Stimulated activated CD4-positive, alpha-beta T cell treated with anti-CD3 and anti-CD28 coated beads, Interleukin-1b, Interleukin-23, amount 100 ng/mL, for 24 hours (primary cell): ENCODE data around the gene CCDC88B.

Experiments
- DNase-seq, 4 experiments: peaks; one replicate each; pipeline ENCODE4 v3.0.0-alpha.2; 2020; ENCODE audit warnings: low read depth in 4 of 4, low spot score in 1 of 4

The CCDC88B gene

DNA sequence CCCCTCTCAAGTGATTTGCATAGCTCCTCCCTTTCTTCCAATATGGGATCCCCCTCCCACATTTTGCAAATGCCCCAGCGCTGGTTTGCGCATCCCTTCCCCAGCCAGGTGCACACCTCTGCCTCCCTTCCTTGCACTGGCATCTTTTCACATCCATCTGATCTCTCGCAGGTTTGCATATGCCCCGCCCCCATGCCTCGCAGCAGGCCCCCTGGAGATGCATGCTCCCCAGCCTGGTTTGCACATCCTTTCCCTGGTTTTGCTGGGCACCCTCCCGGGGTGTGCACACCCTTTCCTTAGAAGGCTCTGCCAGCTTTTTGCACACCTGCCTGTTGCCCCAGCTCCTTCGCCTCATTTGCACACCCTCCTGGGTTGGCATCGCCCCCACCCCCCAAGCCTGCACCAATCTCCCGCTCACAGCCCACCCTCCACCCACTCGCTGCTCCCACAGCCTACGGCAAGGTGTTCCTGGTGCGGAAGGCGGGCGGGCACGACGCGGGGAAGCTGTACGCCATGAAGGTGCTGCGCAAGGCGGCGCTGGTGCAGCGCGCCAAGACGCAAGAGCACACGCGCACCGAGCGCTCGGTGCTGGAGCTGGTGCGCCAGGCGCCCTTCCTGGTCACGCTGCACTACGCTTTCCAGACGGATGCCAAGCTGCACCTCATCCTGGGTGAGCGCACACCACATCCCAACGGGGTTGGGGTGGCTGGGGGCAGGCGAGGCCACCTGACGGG lies 19.9 kb downstream of the CCDC88B start:
- peak in 1 of 4 experiments; percentile 13 for DNase-seq

DNA sequence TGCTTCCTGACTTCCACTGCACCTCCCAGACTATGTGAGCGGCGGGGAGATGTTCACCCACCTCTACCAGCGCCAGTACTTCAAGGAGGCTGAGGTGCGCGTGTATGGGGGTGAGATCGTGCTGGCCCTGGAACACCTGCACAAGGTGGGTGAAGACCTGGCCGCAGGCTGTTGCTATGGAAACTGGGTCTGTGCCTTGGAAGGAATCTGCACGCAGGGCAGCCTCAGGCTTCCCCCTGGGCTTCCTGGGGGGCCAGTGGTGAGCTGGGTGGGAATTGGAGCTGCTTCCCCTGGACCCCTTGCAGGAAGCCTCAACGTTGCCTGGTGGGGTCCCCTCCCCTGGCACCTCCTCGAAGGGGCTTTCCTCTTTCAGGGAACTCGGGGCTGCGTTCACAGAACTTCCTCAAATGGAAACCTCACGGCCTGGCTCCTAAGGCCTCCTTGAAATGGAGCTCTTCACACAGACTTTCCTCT lies 20.5 kb downstream of the CCDC88B start:
- DNase-seq = no peak

DNA sequence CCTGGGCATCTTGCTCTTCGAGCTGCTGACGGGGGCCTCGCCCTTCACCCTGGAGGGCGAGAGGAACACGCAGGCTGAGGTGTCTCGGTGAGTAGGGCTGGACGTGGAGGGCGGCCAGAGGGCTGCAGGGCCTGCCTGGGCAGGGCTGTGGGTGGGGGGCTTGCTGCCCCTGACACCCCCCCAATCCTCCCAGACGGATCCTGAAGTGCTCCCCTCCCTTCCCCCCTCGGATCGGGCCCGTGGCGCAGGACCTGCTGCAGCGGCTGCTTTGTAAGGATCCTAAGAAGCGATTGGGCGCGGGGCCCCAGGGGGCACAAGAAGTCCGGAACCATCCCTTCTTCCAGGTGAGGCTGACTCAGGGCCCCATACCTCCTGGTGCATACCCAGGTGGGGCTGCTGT lies 21.7 kb downstream of the CCDC88B start:
- DNase-seq = no peak

DNA sequence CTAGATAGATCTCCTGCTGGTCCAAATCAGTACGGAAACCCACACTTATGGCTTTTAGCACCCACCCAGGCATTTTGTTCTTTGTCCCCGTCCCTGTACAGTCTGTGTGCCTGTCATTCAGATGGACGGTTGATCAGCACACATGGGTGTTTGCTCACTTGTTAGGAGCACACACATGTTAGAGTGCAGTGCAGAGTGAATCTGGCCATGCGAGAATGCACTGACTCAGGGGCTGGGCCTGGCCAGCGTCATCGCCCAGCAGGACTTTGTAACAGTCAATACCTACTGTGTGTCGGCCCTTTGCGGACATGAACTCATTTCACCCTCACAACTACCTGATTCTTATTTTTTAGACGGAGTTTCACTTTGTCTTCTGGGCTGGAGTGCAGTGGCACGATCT lies 22.3 kb downstream of the CCDC88B start:
- DNase-seq = no peak

DNA sequence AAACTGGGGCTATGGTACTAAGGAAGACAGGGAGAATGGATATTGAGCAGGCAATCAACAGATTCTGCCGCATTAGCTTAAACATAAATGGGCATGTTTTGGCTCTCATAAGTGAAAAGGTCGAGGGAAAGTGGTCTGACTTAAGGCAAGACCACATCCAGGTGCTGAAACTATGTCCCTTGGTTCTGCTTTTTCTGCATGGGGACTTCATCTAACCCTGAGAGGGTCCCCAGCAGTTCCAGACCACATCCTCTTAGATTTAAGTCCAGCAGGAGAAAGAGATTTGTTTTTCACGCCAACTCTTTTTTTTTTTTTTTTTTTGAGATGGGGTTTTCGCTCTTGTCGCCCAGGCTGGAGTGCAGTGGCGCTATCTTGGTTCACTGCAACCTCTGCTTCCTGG lies 24.4 kb downstream of the CCDC88B start:
- DNase-seq = no peak

DNA sequence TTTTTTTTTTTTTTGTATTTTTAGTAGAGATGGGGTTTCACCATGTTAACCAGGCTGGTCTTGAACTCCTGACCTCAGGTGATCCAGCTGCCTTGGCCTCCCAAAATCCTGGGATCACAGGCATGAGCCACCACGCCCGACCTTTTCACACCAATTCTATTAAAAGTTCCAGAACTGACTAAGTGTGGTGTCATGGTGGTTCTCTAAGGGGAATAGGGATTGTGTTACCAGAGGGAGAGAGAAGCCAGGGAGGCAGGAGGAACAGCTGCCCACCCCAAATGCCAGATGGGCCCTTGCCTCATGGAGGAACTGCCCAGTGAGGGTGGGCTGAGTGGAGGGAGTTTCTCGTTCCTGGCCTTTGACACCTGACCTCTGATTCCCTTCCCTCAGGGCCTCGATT lies 24.9 kb downstream of the CCDC88B start:
- no peak for DNase-seq

DNA sequence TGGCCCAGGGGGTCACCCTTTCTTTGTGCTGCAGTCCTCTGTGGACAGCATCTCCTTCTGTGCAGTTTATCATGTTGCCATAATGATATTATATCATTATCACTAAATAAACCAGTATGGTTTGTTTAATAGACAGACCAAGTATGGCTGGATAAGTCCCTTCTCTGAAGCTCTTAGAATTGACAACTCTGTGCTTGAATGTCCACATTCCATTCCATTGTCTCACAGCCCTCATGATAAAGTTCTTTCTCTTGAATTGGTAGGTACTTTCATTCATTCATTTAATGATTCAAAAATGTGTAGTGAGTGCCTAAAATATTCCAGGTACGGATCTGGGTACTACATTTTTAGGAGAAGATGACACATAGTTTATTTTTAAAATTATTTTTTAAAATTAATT lies 26.7 kb downstream of the CCDC88B start:
- DNase-seq = no peak

DNA sequence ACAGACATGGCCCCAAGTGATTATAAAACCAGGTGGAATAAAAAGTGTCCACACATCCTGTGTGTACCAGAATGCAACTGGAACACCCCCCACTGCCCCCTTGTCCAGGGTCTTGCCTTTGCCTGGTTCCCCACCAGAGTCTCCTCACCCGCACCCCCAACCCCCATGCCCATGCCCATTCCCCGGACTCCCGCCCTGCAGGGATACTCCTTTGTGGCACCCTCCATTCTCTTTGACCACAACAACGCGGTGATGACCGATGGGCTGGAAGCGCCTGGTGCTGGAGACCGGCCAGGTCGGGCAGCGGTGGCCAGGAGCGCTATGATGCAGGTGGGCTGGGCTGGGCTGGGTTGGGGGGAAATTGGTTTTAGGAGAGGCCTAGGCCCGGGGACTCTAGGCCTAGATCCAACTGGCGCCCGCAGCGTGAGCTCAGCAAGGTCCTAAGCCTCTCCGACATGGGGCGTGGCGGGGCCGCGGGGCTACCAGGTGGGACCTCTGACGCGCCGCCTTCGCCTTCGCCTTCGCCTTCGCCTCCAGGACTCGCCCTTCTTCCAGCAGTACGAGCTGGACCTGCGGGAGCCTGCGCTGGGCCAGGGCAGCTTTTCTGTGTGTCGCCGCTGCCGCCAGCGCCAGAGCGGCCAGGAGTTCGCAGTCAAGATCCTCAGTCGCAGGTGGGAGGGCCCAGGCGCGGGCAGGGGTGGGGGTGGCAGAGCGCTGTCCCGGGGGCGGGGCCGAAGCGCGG lies 28.1 kb downstream of the CCDC88B start:
- no peak for DNase-seq

DNA sequence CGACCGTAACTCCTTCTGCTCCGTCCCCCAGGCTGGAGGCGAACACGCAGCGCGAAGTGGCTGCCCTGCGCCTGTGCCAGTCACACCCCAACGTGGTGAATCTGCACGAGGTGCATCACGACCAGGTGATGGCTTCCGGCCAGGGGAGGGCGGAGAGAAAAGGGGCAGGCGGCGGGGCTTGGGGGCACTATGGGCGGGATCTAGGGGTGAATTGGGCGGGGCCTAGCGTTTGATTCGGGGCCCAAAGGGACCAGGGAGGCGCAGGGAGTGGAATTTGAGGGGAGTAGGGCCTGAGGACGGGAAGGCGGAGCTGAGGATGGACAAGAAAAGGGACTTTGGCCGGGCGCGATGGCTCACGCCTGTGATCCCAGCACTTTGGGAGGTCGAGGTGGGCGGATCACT lies 28.7 kb downstream of the CCDC88B start:
- DNase-seq = no peak

DNA sequence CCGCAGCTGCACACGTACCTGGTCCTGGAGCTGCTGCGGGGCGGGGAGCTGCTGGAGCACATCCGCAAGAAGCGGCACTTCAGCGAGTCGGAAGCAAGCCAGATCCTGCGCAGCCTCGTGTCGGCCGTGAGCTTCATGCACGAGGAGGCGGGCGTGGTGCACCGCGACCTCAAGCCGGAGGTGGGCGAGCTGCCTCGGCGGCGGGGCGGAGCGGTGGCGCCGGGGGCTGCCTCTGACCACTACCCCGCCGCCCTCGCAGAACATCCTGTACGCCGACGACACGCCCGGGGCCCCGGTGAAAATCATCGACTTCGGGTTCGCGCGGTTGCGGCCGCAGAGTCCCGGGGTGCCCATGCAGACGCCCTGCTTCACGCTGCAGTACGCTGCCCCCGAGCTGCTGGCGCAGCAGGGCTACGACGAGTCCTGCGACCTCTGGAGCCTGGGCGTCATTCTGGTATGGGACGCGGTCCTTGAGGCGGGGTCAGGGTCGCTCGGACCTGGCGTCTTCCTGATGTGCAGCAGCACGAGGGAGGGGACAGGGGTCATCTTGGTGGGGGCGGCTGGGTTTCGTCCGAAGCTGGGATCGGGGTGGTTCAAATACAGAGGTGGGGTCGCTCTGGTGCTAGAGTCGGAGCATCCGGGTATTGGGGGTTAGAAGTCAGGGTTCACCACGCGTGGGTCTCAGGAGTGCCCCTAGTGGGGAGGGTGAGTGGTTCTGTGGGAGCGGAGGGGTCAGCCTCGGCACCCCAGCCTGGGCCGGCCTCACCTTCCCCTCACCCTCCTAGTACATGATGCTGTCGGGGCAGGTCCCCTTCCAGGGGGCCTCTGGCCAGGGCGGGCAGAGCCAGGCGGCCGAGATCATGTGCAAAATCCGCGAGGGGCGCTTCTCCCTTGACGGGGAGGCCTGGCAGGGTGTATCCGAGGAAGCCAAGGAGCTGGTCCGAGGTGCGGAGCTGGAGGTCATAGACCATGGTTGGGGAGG lies 29.7 kb downstream of the CCDC88B start:
- DNase-seq = no peak

DNA sequence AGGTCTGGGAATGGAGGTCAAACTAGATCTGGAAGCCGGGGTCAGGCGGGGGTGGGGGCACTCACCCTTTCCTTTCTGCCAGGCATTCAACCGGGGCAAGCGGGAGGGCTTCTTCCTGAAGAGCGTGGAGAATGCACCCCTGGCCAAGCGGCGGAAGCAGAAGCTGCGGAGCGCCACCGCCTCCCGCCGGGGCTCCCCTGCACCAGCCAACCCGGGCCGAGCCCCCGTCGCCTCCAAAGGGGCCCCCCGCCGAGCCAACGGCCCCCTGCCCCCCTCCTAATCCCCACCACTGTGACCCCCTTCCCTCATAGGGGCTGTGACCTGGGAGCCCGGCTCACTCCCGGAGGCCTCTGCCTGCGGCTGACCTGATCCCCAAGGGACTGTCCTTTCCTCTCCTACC lies 31.2 kb downstream of the CCDC88B start:
- DNase-seq = no peak

DNA sequence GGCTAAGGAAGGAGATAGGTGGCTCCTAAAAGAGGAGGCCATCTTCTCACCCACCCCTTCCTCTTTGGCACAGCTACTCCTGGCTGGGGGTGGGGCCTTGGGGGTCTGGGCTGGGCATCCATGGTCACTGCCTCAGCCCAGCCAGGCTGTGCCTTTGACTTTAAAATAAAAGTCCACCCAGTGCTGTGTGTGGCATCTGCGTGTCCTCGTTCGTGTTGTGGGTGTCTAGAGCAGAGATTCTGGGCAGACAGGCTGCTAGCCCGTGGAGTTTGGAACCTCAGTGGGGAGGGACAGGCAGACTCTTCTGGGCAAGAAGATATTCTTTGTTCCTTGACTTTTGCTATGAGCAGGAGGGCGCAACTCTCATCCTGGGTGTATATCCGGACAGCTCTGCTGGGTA lies 32.0 kb downstream of the CCDC88B start:
- no peak for DNase-seq

DNA sequence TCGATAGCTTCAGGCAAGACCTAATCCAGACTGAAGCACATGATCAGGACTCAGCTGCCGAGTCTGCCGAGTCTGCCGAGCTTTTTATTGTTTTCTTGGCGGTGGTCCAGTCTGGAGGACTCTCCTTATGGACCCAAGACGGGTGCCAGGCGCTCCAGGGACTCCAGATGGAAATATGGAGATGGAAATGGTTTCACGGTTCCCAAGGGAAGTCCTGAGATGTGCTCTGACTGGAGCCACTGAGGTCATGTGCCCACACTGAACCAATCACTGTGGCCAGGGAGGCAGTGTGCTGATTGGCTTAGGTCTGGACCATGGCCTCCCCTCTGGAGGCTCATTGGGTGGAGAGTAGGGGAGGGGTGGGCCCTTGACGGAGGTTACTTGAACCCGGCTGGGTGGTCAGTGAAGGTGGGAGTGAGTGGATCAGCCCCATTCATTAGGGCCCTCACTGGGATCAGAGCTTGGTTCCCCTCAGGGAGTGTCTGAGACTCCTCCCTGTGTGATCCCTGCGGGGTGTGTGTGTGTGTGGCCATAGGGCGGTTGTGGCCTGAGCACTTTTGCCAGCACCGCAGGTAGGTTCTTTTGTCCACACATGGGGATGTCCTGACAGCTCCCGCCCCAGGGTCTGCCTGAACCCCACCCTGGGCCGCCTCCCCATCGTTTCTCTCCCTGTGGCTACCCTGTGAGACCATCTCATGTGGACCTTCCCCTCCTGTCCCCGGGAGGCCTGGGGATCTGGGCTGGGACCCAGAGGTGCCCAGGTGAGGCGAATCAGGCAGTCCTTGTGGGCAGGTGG lies 33.0 kb downstream of the CCDC88B start:
- no peak for DNase-seq

DNA sequence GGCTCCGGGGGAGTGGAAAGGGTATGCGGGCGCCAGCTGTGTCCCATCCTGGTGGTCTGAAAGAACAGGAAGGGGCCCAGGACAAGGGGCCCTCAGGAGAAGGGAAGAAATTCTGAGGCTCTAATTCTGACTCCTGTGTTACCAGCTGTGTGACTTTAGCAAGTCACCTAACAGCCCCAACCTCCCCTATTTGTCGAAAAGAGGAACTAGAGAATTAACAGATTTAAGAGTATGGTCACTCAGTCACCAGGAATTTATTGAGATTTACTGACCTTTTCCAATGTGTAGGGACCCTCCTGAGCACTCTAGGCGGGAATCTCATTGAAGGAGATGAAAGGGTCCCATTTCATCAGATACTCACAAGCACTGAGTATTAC lies 33.6 kb downstream of the CCDC88B start:
- DNase-seq = no peak

DNA sequence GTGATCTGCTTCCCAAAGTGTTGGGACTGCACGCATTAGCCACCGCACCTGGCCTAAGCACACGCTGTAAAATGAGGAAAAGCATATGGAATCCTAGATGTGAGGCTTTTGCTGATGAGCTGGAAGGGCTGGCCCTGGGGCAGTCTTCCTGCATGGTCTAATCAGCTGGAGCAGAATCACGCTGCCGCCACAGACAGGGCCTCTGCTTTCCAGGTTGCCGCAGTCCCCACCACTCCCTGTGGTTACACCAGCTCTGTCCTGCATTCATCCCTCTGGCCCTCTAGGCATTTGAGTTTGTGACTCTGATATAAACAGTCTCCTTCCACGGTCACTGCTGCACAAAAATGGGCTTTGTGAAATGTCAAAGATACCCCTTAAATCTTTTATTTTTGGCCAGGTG lies 36.1 kb downstream of the CCDC88B start:
- DNase-seq = no peak

DNA sequence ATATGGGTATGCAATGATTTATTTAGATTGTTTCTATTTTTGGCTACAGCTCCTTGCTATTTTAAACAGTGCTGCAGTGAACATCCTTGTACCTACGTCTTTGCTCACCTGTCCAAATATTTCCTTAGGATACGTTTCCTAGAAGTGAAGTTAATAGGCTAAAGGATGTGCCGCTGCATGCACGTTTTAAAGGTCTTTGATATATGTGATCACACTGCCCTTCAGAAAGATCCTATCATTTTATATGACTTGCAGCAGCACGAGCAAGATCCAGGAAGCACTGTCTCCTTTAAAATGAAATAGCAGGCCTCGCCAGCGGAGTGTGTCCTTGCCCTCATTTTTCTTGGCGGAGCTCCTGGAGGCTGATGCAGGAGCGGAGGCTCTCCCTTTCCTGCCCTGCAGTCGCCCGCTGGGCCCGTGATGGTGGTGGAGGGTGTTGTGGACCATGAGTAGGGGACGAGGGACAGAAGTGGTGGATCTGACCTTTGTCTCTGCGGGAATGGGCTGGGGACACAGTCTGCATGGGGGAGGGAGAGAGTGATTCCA lies 38.4 kb downstream of the CCDC88B start:
- no peak for DNase-seq

DNA sequence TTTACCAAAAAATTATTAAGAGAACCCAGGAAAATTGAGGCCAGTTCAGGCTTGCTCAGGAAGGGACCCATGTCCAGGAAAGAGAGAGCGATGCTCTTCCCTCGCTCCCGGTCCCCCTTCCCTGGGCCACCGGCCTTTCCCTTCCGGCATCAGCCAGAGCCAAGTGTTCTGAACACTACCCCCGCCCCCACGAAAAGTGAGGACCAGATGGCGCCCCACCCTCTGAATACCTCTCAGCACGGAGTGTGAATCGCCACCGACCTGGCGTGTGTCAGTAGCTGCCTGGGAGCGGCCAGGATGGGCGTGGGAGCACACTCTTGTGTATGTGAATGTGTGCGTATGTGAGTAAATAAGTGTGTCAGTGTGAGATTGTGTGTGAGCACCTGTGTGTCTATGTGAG lies 39.2 kb downstream of the CCDC88B start:
- no peak for DNase-seq

DNA sequence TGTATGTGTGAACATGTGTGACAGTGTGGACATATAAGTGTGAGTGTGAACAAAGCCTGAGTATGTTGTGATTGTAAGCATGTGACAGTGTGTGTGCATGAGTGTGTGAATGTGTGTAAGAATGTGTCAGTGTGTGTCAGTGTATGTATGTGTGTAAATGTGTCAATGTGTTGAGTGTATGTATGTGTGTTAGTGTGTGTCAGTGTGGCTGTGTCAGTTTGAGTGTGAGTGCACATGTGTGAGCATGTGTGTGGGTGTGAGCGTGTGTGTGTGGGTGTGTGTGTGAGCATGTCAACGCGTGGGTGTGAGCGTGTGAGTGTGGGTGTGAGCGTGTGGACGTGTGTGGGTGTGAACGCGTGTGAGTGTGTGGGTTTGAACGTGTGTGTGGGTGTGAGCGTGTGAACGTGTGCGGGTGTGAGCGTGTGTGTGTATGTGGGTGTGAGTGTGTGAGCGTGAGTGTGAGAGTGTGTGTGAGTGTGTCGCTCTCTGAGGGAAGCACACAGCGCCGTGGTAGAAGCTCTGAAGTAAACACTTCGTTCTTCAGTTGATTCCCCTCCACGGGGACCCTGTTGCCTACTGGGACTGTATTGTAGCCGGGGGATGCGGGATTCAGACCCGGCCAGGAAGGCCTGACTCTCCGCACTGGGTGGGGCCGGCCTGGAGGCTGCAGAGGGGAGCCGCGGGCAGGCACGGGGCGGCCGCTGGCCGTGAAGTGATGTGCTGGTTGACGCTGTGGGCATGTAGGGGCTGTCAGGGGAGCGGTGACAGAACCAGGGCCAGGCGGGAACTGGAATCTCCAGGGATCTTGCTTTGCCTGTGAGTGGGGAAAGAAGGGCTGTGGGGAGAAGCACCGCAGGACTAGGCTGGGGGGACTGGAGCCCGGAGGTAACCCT lies 40.1 kb downstream of the CCDC88B start:
- no peak for DNase-seq

DNA sequence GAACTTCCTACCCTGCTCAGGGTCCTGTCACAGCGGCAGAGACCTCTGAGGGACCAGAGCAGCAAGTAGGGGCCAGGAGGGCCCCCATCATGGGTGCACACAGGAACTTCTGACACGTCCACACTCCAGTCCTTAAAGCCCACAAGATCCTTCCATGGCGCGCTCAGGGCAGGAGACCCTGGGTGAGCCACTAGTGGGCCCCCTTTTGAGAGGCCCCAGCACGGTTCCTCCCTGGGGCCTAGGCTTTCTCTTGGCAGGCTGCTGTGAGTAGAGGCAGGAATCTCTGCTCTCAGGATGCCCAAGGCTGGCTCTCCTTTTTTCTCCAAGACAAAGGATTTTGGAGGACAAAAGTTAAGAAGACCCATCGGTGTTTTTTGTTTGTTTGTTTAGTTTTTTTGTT lies 41.3 kb downstream of the CCDC88B start:
- no peak for DNase-seq
